ENCODE results near the gene GLS. TPM values are rescaled to one million over a fixed set of nuclear protein-coding genes. Genes with fewer than 3 reads are reported as not detected.

GLS gene
- total and polyA plus RNA-seq, 9 of the 15 experiments (the other 6 are each of a cell fraction or from before 2014, with no cell fraction given) = 13.7 to 77.5 (median 48.2) TPM

DNA sequence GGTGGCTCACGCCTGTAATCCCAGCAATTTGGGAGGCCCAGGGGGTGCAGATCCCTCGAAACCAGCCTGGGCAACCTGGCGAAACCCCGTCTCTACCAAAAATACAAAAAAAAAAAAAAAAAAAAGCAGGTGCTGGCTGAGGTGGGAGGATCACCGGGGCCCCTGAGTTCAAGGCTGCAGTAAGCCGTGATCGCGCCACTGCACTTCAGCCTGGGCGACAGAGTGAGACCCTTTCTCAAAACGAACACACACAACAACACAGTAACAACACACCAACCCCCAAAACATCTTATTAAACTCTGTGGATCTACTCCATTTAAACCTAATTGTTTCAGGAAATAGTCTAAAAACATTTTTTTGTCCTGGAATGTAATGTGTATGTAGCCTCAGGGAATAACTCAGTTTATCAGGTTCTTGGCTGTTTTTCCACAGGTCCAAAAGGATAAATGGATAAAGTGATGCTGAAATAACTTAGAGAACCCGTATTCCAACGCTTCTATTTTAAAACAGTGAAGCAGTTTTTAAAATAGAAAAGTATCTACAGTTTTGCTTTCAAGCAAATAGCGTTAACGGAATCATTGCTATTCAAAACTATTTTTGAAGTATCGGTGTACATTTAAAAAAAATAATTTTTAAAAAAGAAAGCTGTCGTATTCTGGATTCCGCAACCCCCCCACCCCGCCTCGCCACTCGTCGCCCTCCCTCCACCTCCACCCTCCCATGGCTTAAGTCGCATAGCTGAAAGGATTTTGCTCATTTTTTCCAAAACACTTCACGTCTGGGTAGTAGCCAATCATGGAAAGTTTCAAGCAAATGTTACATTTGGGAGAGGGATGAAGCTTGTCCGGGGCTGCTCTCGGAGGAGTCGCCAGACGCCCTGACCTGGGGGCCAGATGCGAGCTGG is 895 bp upstream of the GLS start (continued):
- TF ChIP-seq, protein P1, sequence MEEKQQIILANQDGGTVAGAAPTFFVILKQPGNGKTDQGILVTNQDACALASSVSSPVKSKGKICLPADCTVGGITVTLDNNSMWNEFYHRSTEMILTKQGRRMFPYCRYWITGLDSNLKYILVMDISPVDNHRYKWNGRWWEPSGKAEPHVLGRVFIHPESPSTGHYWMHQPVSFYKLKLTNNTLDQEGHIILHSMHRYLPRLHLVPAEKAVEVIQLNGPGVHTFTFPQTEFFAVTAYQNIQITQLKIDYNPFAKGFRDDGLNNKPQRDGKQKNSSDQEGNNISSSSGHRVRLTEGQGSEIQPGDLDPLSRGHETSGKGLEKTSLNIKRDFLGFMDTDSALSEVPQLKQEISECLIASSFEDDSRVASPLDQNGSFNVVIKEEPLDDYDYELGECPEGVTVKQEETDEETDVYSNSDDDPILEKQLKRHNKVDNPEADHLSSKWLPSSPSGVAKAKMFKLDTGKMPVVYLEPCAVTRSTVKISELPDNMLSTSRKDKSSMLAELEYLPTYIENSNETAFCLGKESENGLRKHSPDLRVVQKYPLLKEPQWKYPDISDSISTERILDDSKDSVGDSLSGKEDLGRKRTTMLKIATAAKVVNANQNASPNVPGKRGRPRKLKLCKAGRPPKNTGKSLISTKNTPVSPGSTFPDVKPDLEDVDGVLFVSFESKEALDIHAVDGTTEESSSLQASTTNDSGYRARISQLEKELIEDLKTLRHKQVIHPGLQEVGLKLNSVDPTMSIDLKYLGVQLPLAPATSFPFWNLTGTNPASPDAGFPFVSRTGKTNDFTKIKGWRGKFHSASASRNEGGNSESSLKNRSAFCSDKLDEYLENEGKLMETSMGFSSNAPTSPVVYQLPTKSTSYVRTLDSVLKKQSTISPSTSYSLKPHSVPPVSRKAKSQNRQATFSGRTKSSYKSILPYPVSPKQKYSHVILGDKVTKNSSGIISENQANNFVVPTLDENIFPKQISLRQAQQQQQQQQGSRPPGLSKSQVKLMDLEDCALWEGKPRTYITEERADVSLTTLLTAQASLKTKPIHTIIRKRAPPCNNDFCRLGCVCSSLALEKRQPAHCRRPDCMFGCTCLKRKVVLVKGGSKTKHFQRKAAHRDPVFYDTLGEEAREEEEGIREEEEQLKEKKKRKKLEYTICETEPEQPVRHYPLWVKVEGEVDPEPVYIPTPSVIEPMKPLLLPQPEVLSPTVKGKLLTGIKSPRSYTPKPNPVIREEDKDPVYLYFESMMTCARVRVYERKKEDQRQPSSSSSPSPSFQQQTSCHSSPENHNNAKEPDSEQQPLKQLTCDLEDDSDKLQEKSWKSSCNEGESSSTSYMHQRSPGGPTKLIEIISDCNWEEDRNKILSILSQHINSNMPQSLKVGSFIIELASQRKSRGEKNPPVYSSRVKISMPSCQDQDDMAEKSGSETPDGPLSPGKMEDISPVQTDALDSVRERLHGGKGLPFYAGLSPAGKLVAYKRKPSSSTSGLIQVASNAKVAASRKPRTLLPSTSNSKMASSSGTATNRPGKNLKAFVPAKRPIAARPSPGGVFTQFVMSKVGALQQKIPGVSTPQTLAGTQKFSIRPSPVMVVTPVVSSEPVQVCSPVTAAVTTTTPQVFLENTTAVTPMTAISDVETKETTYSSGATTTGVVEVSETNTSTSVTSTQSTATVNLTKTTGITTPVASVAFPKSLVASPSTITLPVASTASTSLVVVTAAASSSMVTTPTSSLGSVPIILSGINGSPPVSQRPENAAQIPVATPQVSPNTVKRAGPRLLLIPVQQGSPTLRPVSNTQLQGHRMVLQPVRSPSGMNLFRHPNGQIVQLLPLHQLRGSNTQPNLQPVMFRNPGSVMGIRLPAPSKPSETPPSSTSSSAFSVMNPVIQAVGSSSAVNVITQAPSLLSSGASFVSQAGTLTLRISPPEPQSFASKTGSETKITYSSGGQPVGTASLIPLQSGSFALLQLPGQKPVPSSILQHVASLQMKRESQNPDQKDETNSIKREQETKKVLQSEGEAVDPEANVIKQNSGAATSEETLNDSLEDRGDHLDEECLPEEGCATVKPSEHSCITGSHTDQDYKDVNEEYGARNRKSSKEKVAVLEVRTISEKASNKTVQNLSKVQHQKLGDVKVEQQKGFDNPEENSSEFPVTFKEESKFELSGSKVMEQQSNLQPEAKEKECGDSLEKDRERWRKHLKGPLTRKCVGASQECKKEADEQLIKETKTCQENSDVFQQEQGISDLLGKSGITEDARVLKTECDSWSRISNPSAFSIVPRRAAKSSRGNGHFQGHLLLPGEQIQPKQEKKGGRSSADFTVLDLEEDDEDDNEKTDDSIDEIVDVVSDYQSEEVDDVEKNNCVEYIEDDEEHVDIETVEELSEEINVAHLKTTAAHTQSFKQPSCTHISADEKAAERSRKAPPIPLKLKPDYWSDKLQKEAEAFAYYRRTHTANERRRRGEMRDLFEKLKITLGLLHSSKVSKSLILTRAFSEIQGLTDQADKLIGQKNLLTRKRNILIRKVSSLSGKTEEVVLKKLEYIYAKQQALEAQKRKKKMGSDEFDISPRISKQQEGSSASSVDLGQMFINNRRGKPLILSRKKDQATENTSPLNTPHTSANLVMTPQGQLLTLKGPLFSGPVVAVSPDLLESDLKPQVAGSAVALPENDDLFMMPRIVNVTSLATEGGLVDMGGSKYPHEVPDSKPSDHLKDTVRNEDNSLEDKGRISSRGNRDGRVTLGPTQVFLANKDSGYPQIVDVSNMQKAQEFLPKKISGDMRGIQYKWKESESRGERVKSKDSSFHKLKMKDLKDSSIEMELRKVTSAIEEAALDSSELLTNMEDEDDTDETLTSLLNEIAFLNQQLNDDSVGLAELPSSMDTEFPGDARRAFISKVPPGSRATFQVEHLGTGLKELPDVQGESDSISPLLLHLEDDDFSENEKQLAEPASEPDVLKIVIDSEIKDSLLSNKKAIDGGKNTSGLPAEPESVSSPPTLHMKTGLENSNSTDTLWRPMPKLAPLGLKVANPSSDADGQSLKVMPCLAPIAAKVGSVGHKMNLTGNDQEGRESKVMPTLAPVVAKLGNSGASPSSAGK (IDR thresholded peaks at IDR 0.05) = no peak
- TF ChIP-seq MTA3 (IDR thresholded peaks at IDR 0.05; ENCODE audit: borderline replicate concordance) = no peak
- TF ChIP-seq TFAM (CRISPR knock-in tag; conservative IDR thresholded peaks at IDR 0.05) = no peak
- TF ChIP-seq ZNF282 (CRISPR knock-in tag; IDR thresholded peaks at IDR 0.05) = no peak
- TF ChIP-seq, protein P2, sequence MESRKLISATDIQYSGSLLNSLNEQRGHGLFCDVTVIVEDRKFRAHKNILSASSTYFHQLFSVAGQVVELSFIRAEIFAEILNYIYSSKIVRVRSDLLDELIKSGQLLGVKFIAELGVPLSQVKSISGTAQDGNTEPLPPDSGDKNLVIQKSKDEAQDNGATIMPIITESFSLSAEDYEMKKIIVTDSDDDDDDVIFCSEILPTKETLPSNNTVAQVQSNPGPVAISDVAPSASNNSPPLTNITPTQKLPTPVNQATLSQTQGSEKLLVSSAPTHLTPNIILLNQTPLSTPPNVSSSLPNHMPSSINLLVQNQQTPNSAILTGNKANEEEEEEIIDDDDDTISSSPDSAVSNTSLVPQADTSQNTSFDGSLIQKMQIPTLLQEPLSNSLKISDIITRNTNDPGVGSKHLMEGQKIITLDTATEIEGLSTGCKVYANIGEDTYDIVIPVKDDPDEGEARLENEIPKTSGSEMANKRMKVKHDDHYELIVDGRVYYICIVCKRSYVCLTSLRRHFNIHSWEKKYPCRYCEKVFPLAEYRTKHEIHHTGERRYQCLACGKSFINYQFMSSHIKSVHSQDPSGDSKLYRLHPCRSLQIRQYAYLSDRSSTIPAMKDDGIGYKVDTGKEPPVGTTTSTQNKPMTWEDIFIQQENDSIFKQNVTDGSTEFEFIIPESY (CRISPR knock-in tag; IDR thresholded peaks at IDR 0.05) = peak; percentile 78
- TF ChIP-seq, protein P3, sequence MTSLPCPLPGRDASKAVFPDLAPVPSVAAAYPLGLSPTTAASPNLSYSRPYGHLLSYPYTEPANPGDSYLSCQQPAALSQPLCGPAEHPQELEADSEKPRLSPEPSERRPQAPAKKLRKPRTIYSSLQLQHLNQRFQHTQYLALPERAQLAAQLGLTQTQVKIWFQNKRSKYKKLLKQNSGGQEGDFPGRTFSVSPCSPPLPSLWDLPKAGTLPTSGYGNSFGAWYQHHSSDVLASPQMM (CRISPR knock-in tag; IDR thresholded peaks at IDR 0.05) = no peak
- TF ChIP-seq HSF4 (CRISPR knock-in tag; IDR thresholded peaks at IDR 0.05; ENCODE audit: borderline replicate concordance) = no peak
- TF ChIP-seq, protein P4, sequence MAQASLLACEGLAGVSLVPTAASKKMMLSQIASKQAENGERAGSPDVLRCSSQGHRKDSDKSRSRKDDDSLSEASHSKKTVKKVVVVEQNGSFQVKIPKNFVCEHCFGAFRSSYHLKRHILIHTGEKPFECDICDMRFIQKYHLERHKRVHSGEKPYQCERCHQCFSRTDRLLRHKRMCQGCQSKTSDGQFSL (CRISPR knock-in tag; IDR thresholded peaks at IDR 0.05) = no peak
- TF ChIP-seq, protein P4 (tag; IDR thresholded peaks at IDR 0.05) = peak in 1 of 2 experiments; percentile 58; a peak in 2 of 4 replicates
- TF ChIP-seq GTF2F1 (IDR thresholded peaks at IDR 0.05; ENCODE audit: low read depth, low read length) = no peak

All from K562 (cell line).